Measurements from ENCODE around the gene CC2D1B.

The CC2D1B gene

DNA sequence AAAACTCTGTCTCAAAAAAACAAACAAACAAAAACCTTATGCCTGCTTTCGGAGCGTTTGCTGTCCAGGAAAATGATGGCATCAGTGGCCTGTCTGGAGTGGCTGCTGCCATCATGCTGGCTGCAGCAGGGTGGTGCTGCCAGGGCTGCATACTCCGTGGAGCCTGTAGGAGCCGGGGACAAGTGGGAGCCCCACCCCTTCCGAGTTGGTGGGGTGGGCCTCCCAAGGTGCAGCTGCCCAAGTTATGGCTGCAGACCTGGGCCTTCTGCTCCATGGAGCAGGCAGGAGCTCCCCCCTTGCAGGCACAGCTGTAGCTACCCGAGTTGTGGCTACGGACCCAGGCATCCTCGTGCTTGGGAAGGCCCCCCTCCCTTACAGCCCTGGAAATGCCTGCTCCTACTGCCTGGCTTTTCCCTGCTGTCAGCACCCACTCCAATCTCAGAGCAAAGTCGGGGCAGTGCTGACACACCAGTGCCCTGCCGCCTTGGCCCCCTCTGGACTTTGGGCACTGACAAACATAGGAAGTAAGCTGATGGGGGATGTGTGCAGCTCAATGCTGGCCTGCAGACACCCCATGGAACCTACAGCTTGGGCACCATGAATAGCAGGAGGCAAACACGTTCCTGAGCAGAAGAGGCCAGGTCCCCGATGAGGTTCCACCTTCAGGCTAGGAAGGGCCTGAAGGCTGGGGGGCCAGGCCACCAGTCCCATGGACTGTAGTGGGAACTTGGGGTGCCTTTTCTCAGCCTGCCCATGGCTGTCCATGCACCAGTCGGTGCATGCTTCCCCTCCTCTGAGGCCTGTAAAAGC, 60.4 kb downstream of the CC2D1B start:
- no peak for DNase-seq

Data from suppressor macrophage (primary cell).